NCI-H1105 treated with DMSO at 0.1 percent for 48 hours (cell line): ENCODE data around the gene GTF3C4.
A peak's percentile ranks its signal among the peaks of the same experiment; 100 is the strongest.

ENCODE experiments used
- DNase-seq: peaks from one replicate; lab custom pipeline; 2025; lab: John Stamatoyannopoulos, UW

GTF3C4 gene

GRCh38 chr9:132731230-132731629 lies 61.0 kb downstream of the GTF3C4 start:
- no peak for DNase-seq

DNA sequence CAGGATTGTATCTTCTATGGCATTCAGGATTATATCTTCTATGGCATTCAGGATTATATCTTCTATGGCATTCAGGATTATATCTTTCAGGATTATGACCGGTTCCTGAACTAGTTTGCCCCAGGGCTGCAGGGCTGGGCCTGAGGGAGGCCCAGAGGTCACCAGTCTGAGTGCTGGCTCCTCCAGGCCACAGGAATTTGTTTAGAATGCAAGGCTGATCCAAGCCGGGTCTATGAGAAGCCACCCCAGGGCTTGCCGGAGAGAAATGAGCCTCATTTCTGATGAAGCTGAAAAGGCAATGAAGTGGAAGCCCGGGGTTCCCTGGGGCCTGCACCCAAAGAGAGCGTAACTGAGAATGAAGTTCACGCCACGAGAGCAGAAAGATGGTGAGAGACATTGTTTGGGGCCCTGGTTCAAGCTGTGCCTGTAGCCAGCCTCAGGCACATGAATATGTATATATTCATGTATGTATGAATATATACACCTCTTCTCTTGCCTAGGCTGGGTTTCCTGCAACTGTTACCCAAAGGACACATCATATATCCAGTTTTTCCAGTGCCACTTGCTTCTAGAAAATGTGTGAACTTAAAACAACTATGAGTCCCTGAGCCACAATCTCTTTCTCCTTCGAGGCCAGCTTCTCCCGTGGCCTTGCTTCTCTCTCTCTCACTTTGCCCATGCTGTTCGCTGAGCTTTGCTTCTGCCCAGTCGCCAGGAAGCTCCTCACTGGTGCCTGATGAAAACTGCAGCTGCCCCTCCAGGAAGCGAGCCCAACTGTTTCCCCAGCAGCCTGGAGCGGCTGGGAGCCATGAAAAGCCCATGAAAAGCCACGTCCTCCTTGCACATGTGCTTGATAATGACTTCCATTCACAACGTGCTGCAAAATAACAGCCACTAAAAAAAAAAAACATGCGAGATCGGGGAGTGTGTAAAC lies 62.3 kb downstream of the GTF3C4 start:
- DNase-seq: no peak

- no peak for DNase-seq
These were observed 63.1 kb downstream of the GTF3C4 start for GRCh38 chr9:132733260-132733815.

DNA sequence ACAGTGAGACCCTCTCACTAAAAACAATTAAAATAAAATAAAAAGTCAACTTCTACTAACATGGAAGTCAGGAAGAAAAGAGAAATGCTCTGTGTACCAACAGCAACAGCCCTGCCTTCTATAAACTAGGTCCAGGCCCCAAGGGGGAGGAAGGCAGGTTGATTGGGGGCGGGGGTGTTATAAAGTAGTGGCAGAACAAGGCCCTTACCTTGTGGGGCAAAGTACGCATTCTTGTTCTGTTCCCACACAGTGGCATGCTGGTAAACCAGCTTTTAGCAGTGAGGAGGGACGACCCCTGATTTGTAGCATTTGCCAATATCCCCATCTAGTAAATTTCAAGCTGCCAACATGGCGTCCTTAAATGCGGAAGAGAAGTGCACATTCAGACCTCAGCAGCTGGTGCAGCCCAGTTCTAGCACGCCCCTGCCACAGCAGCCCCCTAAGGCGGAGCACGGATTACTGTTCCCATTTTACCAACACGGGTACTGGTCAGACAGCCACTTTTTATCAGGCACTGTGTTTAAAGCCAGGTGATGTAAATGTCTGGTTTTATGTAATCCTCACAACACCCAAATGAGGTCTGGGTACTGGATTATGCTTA lies 69.5 kb downstream of the GTF3C4 start:
- no peak for DNase-seq

DNA sequence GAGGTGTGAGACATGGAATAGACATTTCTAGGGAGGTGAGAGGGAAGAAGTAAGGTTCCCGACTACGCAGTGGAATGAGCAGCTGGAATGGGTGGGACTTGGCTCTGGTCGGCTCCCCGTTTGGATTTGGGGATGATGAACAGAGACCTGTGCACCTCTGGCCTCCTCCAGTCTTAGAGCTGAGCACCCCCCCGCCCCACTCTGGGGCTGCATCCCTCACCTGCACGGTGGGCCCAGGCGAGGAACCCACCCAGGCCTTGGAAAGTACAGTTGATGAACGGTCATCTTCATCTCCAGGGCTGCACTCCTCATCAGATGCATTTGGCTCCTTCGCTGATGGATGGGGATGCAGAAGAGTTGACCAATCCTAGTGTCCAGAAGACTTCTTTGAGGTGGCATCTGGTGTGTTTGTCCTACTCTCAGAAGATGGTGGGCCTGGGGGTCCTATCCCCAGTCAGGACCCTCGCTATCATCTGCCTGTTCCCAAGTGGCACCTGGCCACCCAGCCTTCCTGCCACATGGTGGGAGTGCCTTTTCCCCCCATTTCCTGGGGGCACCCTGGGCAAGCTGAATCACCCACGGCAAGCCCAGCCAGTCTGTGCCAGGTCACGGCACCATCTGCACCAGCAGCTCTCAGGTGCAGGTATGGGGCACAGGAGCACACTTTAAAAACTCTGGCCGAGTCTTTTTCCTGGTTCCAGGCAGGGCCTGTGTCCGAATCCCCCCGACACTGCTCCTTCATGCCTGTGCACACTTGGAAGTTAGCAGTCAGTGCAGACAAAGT lies 70.5 kb downstream of the GTF3C4 start:
- no peak for DNase-seq

DNA sequence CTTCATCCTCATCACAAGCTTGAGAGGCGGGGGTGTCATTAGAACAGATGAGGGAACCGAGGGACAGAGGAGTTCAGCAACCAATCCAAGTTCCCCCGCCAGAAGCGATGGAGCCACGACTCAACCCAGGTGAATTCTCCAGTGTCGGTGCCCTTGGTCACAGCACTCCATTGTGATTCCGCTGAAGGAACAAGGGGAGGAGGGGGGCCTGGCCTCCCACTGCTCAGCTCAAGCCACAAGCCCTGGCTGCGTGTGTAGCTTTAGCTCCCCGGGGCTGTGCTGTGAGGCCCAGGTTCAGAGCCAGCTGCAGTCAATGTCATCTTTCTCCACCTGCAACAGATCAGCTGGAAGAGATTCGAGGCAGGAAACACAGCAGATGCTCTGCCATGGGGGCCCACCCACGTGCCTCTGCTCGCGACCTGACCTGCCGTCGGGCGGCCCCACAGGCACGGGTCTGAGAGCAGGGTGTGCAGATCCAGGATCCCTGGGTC lies 72.6 kb downstream of the GTF3C4 start:
- DNase-seq: no peak

DNA sequence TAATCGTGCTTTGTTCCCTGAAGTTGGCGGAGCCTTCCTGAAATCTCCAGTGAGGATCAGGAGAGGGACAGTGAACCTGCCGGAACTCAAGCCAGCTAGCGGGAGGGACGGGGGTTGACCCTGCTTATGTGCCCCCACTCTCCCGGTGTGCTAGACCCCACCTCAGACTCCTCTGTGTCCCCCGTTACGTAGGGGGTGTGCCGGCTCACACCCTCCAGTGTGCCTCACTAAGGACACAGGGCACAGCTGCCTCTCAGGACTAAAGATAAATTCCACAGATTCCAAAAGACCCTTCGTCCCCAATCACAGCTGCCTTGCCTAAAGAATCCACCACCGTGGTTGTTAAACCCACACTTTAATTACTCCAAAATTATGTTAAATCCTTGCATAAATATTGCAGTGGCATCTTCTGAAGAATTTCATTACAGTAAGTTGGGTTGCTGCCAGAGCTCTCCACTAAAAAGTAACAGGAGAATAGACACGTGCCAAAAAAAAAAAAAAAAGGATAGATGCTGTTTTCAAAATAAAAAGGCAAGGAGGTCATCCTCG lies 73.7 kb downstream of the GTF3C4 start:
- DNase-seq: peak; percentile 9
